ENCODE measurements around the gene GAD1. TPM values are rescaled to one million over a fixed set of nuclear protein-coding genes. Genes with fewer than 3 reads are reported as not detected.

The GAD1 gene
- total RNA-seq, 2 donors from 2014 or later, result 12.8 to 26.3 TPM

- Histone ChIP-seq H3K9ac (ENCODE audit: extremely low read depth, low read length, poor library complexity, severe bottlenecking) (no peak overlapping the region), H3K27ac (ENCODE audit: low read depth, low read length) (no peak overlapping the region), H3K27me3 (ENCODE audit: control insufficient read depth, insufficient read depth, low read length, poor library complexity, severe bottlenecking) (no peaks in the 10 kb centered on the region), H3K4me1 (ENCODE audit: control insufficient read depth, insufficient read depth, low read length) (no peaks in the 10 kb centered on the region), H3K9me3 (ENCODE audit: control insufficient read depth, low read length) (no peaks in the 10 kb centered on the region), H3K4me3 (ENCODE audit: low read length) (no peak overlapping the region), H3K36me3 (ENCODE audit: control insufficient read depth, insufficient read depth, low read length) (no peaks in the 10 kb centered on the region)
- Mint-ChIP-seq H3K4me3 (no peak overlapping the region), H3K27ac (peak overlapping the region; percentile 29), H3K4me1 (peaks cover 15% of the 10 kb centered on the region), H3K27me3 (ENCODE audit: insufficient read depth) (no peaks in the 10 kb centered on the region), H3K9me3 (no peaks in the 10 kb centered on the region), H3K36me3 (ENCODE audit: low read depth) (peaks cover 25% of the 10 kb centered on the region)
- no peak for TF ChIP-seq CTCF (conservative IDR thresholded peaks at IDR 0.05)
- 88 to 91% methylated on average over 2 of the region's 2 CpGs for WGBS, 2 experiments (ENCODE audit: insufficient coverage in 1 of 2, insufficient read length in 1 of 2)
- no peak for DNase-seq
Measured at GRCh38 chr2:170778900-170779299, 37.8 kb upstream of the GAD1 start.

DNA sequence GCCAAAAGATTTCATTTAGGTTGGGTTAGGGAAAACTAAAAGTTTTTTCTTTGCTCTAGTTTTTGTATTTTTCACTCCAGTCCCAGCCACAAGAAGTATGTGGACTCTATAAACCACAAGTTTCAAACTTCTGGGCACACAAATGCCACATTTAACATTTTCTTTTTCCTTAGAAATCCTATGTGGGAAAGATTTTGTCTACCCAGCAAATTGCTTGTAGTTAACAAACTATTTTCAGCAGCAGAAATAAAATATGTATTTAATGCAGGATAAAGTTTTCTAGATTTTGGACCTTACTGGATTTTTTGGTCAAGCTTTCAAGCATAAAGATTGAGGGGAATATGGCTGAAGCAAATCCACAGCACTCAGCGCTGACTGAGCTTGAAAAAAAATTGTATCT is 37.4 kb upstream of the GAD1 start:
- peak overlapping the region; percentile 29 for H3K27ac Mint-ChIP-seq

GRCh38 chr2:170782673-170783072 is 34.0 kb upstream of the GAD1 start:
- Histone ChIP-seq H3K27me3 (ENCODE audit: control insufficient read depth, insufficient read depth, low read length, poor library complexity, severe bottlenecking) (no peaks in the 10 kb centered on the region), H3K27ac (ENCODE audit: low read depth, low read length) (no peak overlapping the region), H3K4me1 (ENCODE audit: control insufficient read depth, insufficient read depth, low read length) (no peaks in the 10 kb centered on the region), H3K36me3 (ENCODE audit: control insufficient read depth, insufficient read depth, low read length) (no peaks in the 10 kb centered on the region), H3K4me3 (ENCODE audit: low read length) (no peak overlapping the region), H3K9me3 (ENCODE audit: control insufficient read depth, low read length) (no peaks in the 10 kb centered on the region), H3K9ac (ENCODE audit: extremely low read depth, low read length, poor library complexity, severe bottlenecking) (no peak overlapping the region)
- WGBS, 2 experiments (ENCODE audit: insufficient coverage in 1 of 2, insufficient read length in 1 of 2), result 94% methylated on average over 2 of the region's 2 CpGs; no CpG with 5 or more reads in 1 of the 2 experiments
- H3K36me3 Mint-ChIP-seq (ENCODE audit: low read depth), result peaks cover 17% of the 10 kb centered on the region
- no peak overlapping the region for H3K4me3 Mint-ChIP-seq
- no peak for TF ChIP-seq CTCF (conservative IDR thresholded peaks at IDR 0.05)
- DNase-seq, result no peak
- H3K27me3 Mint-ChIP-seq (ENCODE audit: insufficient read depth), result no peaks in the 10 kb centered on the region
- no peak overlapping the region for H3K27ac Mint-ChIP-seq
- no peaks in the 10 kb centered on the region for H3K9me3 Mint-ChIP-seq
- peaks cover 6% of the 10 kb centered on the region for H3K4me1 Mint-ChIP-seq

More for the DNA sequence above, 37.4 kb upstream of the GAD1 start:
- DNase-seq, result no peak
- H3K27me3 ChIP-seq (ENCODE audit: control insufficient read depth, insufficient read depth, low read length, poor library complexity, severe bottlenecking), result no peaks in the 10 kb centered on the region
- H3K9me3 ChIP-seq (ENCODE audit: control insufficient read depth, low read length), result no peaks in the 10 kb centered on the region
- no peak overlapping the region for H3K27ac ChIP-seq (ENCODE audit: low read depth, low read length)
- Mint-ChIP-seq H3K4me3 (no peak overlapping the region), H3K9me3 (no peaks in the 10 kb centered on the region), H3K36me3 (ENCODE audit: low read depth) (peaks cover 22% of the 10 kb centered on the region), H3K4me1 (peaks cover 15% of the 10 kb centered on the region), H3K27me3 (ENCODE audit: insufficient read depth) (no peaks in the 10 kb centered on the region)
- no peak overlapping the region for H3K4me3 ChIP-seq (ENCODE audit: low read length)
- no peaks in the 10 kb centered on the region for H3K36me3 ChIP-seq (ENCODE audit: control insufficient read depth, insufficient read depth, low read length)
- no peaks in the 10 kb centered on the region for H3K4me1 ChIP-seq (ENCODE audit: control insufficient read depth, insufficient read depth, low read length)
- 96% methylated on average over 1 of the region's 1 CpG; no CpG with 5 or more reads in 1 of the 2 experiments for WGBS, 2 experiments (ENCODE audit: insufficient coverage in 1 of 2, insufficient read length in 1 of 2)
- no peak overlapping the region for H3K9ac ChIP-seq (ENCODE audit: extremely low read depth, low read length, poor library complexity, severe bottlenecking)
- TF ChIP-seq CTCF (conservative IDR thresholded peaks at IDR 0.05), result no peak

All from endodermal cell (in vitro differentiated cells).